Activated naive CD4-positive, alpha-beta T cell treated with anti-CD3 and anti-CD28 coated beads for 36 hours (primary cell): Measurements from ENCODE around the gene RSPO4. TPM values are rescaled to one million over a fixed set of nuclear protein-coding genes. Genes with fewer than 3 reads are reported as not detected.

Experiments
- CTCF ChIA-PET: fragments of 350-600 bp; sonication (Branson Sonifier 250); formaldehyde crosslinking; loops from one replicate; lab custom pipeline; 2021; ENCODE audit warnings: antibody characterized with exemption; lab: Charles Lee
- DNase-seq: peaks from one replicate; pipeline ENCODE4 v3.0.0-alpha.2; 2020
- H3K27ac Mint-ChIP-seq: one replicate; pipeline ENCODE4 v1.8.0; 2021; ENCODE audit warnings: mild to moderate bottlenecking, mixed read lengths
- H3K27me3 Mint-ChIP-seq: one replicate; pipeline ENCODE4 v1.8.0; 2021; ENCODE audit warnings: low read depth, mixed read lengths
- H3K36me3 Mint-ChIP-seq: one replicate; pipeline ENCODE4 v1.8.0; 2021; ENCODE audit warnings: low read depth, mixed read lengths
- H3K4me1 Mint-ChIP-seq: one replicate; pipeline ENCODE4 v1.8.0; 2021; ENCODE audit warnings: low read depth, mixed read lengths
- H3K4me3 Mint-ChIP-seq: one replicate; pipeline ENCODE4 v1.8.0; 2021; ENCODE audit warnings: mild to moderate bottlenecking, moderate library complexity, mixed read lengths
- H3K9me3 Mint-ChIP-seq: one replicate; pipeline ENCODE4 v1.8.0; 2021; ENCODE audit warnings: mixed read lengths
- intact Hi-C: fragments of 100-400 bp; cut with micrococcal nuclease; formaldehyde crosslinking; loops from one replicate; pipeline ENCODE4 v1.15.1; 2023
- total RNA-seq, 2 experiments: library from RNA; stranded (reverse); gene quantifications; one replicate each; pipeline ENCODE4 v1.2.3, GENCODE V29; 2021

The RSPO4 gene
- total RNA-seq, 2 experiments from 2014 or later: not detected

GRCh38 chr20:982754-983153 is 19.4 kb downstream of the RSPO4 start:
- DNase-seq: no peak
- no peaks in the 10 kb centered on the region for H3K36me3 Mint-ChIP-seq
- no peaks in the 10 kb centered on the region for H3K9me3 Mint-ChIP-seq
- no peak overlapping the region for H3K4me3 Mint-ChIP-seq
- intact Hi-C loops: no loop called here
- peaks cover 15% of the 10 kb centered on the region for H3K27me3 Mint-ChIP-seq
- H3K27ac Mint-ChIP-seq: no peak overlapping the region
- CTCF ChIA-PET: interaction anchor here (1.0 to 1.5 kb wide), 3 partner anchors 10 to 125 kb away, joined by 3 to 6 read pairs (median 5); no protein-coding TSS in a partner anchor
- no peaks in the 10 kb centered on the region for H3K4me1 Mint-ChIP-seq

- Mint-ChIP-seq H3K27me3 (no peaks in the 10 kb centered on the region), H3K9me3 (no peaks in the 10 kb centered on the region), H3K4me3 (no peak overlapping the region), H3K4me1 (peaks cover 3% of the 10 kb centered on the region), H3K27ac (no peak overlapping the region), H3K36me3 (no peaks in the 10 kb centered on the region)
- DNase-seq: no peak
- intact Hi-C loops: loop anchor here (10.0 kb wide), 1 partner anchor 208 kb away; the partner anchor contains the start of gene TMEM74B
- CTCF ChIA-PET: no interaction called here
Observed at GRCh38 chr20:977021-977420, 25.1 kb downstream of the RSPO4 start.

- CTCF ChIA-PET: interaction anchor here (4.9 kb wide), 1 partner anchor 19 kb away, joined by 27 read pairs; no protein-coding TSS in a partner anchor
- H3K4me3 Mint-ChIP-seq: no peak overlapping the region
Observed at GRCh38 chr20:976033-976432, 26.1 kb downstream of the RSPO4 start.

GRCh38 chr20:973785-974194 is 28.3 kb downstream of the RSPO4 start:
- Mint-ChIP-seq H3K9me3 (no peaks in the 10 kb centered on the region), H3K27ac (no peak overlapping the region)

More at GRCh38 chr20:976033-976432, 26.1 kb downstream of the RSPO4 start:
- intact Hi-C loops: loop anchor here (10.0 kb wide), 1 partner anchor 209 kb away; the partner anchor contains the start of gene TMEM74B
- H3K9me3 Mint-ChIP-seq: no peaks in the 10 kb centered on the region
- H3K27me3 Mint-ChIP-seq: no peaks in the 10 kb centered on the region
- peaks cover 3% of the 10 kb centered on the region for H3K4me1 Mint-ChIP-seq
- H3K36me3 Mint-ChIP-seq: no peaks in the 10 kb centered on the region
- no peak for DNase-seq
- H3K27ac Mint-ChIP-seq: no peak overlapping the region

GRCh38 chr20:972256-972655 is 29.9 kb downstream of the RSPO4 start:
- H3K36me3 Mint-ChIP-seq: no peaks in the 10 kb centered on the region
- CTCF ChIA-PET: interaction anchor here (4.9 kb wide), 1 partner anchor 15 kb away, joined by 27 read pairs; no protein-coding TSS in a partner anchor
- H3K27me3 Mint-ChIP-seq: peaks cover 3% of the 10 kb centered on the region
- intact Hi-C loops: loop anchor here (5.0 to 10.0 kb wide), 2 partner anchors 135 to 213 kb away; partner anchors contain the start of gene TMEM74B
- H3K4me3 Mint-ChIP-seq: no peak overlapping the region
- H3K27ac Mint-ChIP-seq: no peak overlapping the region
- H3K4me1 Mint-ChIP-seq: peaks cover 3% of the 10 kb centered on the region
- H3K9me3 Mint-ChIP-seq: no peaks in the 10 kb centered on the region
- DNase-seq: no peak

More at GRCh38 chr20:973785-974194, 28.3 kb downstream of the RSPO4 start:
- Mint-ChIP-seq H3K27me3 (no peaks in the 10 kb centered on the region), H3K4me3 (no peak overlapping the region), H3K4me1 (peaks cover 3% of the 10 kb centered on the region), H3K36me3 (no peaks in the 10 kb centered on the region)
- intact Hi-C loops: loop anchor here (1.0 to 10.0 kb wide), 4 partner anchors 134 to 240 kb away; partner anchors contain the start of gene TMEM74B
- peak; percentile 70 for DNase-seq
- CTCF ChIA-PET: interaction anchor here (0.6 to 4.9 kb wide), 5 partner anchors 9 to 238 kb away, joined by 3 to 27 read pairs (median 5); no protein-coding TSS in a partner anchor

GRCh38 chr20:971346-971745 is 30.8 kb downstream of the RSPO4 start:
- CTCF ChIA-PET: interaction anchor here (1.2 to 4.9 kb wide), 3 partner anchors 15 to 157 kb away, joined by 5 to 27 read pairs (median 5); no protein-coding TSS in a partner anchor
- intact Hi-C loops: loop anchor here (5.0 to 10.0 kb wide), 2 partner anchors 136 to 213 kb away; partner anchors contain the start of gene TMEM74B
- H3K4me3 Mint-ChIP-seq: no peak overlapping the region
- DNase-seq: no peak
- no peaks in the 10 kb centered on the region for H3K9me3 Mint-ChIP-seq
- H3K27ac Mint-ChIP-seq: no peak overlapping the region
- no peaks in the 10 kb centered on the region for H3K36me3 Mint-ChIP-seq
- peaks cover 3% of the 10 kb centered on the region for H3K27me3 Mint-ChIP-seq
- peaks cover 3% of the 10 kb centered on the region for H3K4me1 Mint-ChIP-seq

GRCh38 chr20:969868-970267 is 32.2 kb downstream of the RSPO4 start:
- CTCF ChIA-PET: interaction anchor here (0.6 to 0.7 kb wide), 3 partner anchors 13 to 204 kb away, joined by 3 read pairs; no protein-coding TSS in a partner anchor
- no peak overlapping the region for H3K27ac Mint-ChIP-seq
- intact Hi-C loops: loop anchor here (5.0 to 10.0 kb wide), 2 partner anchors 137 to 215 kb away; partner anchors contain the start of gene TMEM74B
- H3K4me3 Mint-ChIP-seq: no peak overlapping the region
- H3K27me3 Mint-ChIP-seq: peaks cover 3% of the 10 kb centered on the region
- peaks cover 3% of the 10 kb centered on the region for H3K4me1 Mint-ChIP-seq
- no peaks in the 10 kb centered on the region for H3K36me3 Mint-ChIP-seq
- no peaks in the 10 kb centered on the region for H3K9me3 Mint-ChIP-seq
- no peak for DNase-seq

GRCh38 chr20:967796-968742 is 34.0 kb downstream of the RSPO4 start:
- peak; percentile 11 for DNase-seq
- Mint-ChIP-seq H3K36me3 (no peaks in the 10 kb centered on the region), H3K27me3 (peaks cover 3% of the 10 kb centered on the region), H3K27ac (no peak overlapping the region), H3K9me3 (no peaks in the 10 kb centered on the region), H3K4me1 (no peaks in the 10 kb centered on the region), H3K4me3 (no peak overlapping the region)
- intact Hi-C loops: no loop called here
- CTCF ChIA-PET: interaction anchor here (0.7 to 2.5 kb wide), 3 partner anchors 12 to 245 kb away, joined by 3 to 9 read pairs (median 3); no protein-coding TSS in a partner anchor

GRCh38 chr20:965956-966355 is 36.2 kb downstream of the RSPO4 start:
- Mint-ChIP-seq H3K4me3 (no peak overlapping the region), H3K9me3 (no peaks in the 10 kb centered on the region), H3K4me1 (no peaks in the 10 kb centered on the region), H3K27me3 (peaks cover 3% of the 10 kb centered on the region), H3K36me3 (no peaks in the 10 kb centered on the region), H3K27ac (no peak overlapping the region)
- CTCF ChIA-PET: interaction anchor here (0.7 to 2.5 kb wide), 3 partner anchors 10 to 150 kb away, joined by 3 to 9 read pairs (median 3); no protein-coding TSS in a partner anchor
- intact Hi-C loops: no loop called here
- no peak for DNase-seq

GRCh38 chr20:963795-964194 is 38.3 kb downstream of the RSPO4 start:
- no peaks in the 10 kb centered on the region for H3K36me3 Mint-ChIP-seq
- H3K4me1 Mint-ChIP-seq: no peaks in the 10 kb centered on the region
- no peak for DNase-seq
- CTCF ChIA-PET: interaction anchor here (1.0 kb wide), 1 partner anchor 54 kb away, joined by 4 read pairs; no protein-coding TSS in a partner anchor
- intact Hi-C loops: no loop called here
- no peak overlapping the region for H3K4me3 Mint-ChIP-seq
- H3K9me3 Mint-ChIP-seq: no peaks in the 10 kb centered on the region
- H3K27ac Mint-ChIP-seq: no peak overlapping the region
- H3K27me3 Mint-ChIP-seq: peaks cover 3% of the 10 kb centered on the region

- H3K4me1 Mint-ChIP-seq: no peaks in the 10 kb centered on the region
- no peaks in the 10 kb centered on the region for H3K27me3 Mint-ChIP-seq
- CTCF ChIA-PET: no interaction called here
- H3K36me3 Mint-ChIP-seq: no peaks in the 10 kb centered on the region
- no peak for DNase-seq
- no peak overlapping the region for H3K27ac Mint-ChIP-seq
- intact Hi-C loops: no loop called here
- H3K4me3 Mint-ChIP-seq: no peak overlapping the region
- no peaks in the 10 kb centered on the region for H3K9me3 Mint-ChIP-seq
Observed at GRCh38 chr20:962683-963082, 39.4 kb downstream of the RSPO4 start.

GRCh38 chr20:962223-962622 is 39.9 kb downstream of the RSPO4 start:
- Mint-ChIP-seq H3K4me3 (no peak overlapping the region), H3K27ac (no peak overlapping the region), H3K36me3 (no peaks in the 10 kb centered on the region), H3K9me3 (no peaks in the 10 kb centered on the region), H3K27me3 (no peaks in the 10 kb centered on the region), H3K4me1 (no peaks in the 10 kb centered on the region)
- DNase-seq: no peak
- CTCF ChIA-PET: no interaction called here
- intact Hi-C loops: no loop called here
